MM.1S (cell line): ENCODE data around the gene ITPR3.

ENCODE experiments used
- EZH2 ChIP-seq: fragments of 300-600 bp; sonication (generic); optimal IDR thresholded peaks from 2 replicates; pipeline ENCODE3; 2017; ENCODE audit warnings: low read depth, mild to moderate bottlenecking, antibody characterized with exemption, low read length, mixed read lengths
- TF ChIP-seq, protein P1 (sequence below): fragments of 300-600 bp; sonication (generic); IDR thresholded peaks from 2 replicates; pipeline ENCODE4 v1.5.1; 2016; ENCODE audit warnings: antibody characterized with exemption, low read length, mixed read lengths

DNA sequence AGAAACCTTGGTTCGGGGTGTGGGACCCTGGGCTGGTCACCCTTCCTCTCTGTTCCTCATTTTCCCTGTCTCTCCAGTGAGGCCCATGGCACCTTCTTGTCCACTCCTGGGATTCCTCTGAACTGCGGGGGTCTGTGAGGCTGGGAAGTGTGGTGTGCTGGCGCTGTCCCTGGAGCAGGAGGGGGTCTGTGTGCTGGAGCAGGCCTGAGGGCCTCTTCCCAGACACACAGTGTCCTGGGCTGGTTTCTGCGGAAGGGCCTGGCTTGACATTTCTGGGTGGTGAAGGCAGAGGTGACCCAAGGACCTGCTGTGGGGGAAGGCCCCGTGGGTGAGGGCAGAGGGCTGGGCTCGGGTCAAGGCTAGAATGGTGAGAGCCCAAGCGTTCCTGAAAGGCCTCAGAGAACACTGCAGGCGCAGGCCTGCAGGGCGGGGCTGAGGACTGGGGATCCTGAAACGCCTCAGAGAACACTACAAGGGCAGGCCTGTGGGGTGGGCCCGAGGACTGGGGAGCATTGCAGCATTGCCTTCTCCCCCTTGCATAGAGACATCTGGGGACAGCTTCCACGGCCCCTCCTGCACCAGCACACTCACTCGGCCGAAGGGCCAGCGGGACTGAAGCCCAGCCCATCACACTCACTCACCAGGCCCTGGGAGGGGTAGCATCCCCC is 30.5 kb upstream of the ITPR3 start:
- TF ChIP-seq, protein P1, sequence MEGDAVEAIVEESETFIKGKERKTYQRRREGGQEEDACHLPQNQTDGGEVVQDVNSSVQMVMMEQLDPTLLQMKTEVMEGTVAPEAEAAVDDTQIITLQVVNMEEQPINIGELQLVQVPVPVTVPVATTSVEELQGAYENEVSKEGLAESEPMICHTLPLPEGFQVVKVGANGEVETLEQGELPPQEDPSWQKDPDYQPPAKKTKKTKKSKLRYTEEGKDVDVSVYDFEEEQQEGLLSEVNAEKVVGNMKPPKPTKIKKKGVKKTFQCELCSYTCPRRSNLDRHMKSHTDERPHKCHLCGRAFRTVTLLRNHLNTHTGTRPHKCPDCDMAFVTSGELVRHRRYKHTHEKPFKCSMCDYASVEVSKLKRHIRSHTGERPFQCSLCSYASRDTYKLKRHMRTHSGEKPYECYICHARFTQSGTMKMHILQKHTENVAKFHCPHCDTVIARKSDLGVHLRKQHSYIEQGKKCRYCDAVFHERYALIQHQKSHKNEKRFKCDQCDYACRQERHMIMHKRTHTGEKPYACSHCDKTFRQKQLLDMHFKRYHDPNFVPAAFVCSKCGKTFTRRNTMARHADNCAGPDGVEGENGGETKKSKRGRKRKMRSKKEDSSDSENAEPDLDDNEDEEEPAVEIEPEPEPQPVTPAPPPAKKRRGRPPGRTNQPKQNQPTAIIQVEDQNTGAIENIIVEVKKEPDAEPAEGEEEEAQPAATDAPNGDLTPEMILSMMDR, result no peak
- no peak for TF ChIP-seq EZH2
